ENCODE measurements around the gene CST11.

Gene CST11

DNA sequence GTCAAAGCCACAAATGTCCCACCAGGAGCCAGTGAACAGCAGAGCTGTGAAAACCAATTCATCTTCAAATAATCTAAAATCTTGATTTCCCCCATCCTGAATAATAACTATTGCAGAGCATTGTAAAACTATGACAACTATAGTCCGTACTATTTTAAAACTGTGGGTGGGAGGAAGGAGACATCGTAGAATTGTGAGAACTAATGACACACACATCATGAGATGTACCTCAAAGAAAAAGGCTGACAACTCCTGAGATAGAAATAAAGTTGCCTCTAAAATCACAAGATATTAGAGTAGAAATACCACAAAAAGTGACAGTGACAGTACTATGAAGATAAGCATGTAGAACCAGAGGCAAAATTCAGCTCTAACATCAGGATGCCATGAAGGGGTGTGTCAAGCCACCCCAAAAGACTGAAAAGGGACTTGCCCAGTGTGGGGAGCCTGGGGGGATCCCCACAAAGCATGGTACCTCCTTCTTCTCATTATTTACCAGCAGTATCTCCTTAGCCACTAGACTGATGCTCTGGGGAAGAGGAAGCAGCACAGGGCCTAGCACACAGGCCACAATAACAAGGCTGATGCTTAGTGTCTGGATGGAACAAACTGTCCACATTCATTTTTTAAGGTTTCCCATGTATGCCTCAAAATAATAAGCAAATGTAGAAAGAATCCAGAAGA lies 44.8 kb downstream of the CST11 start:
- TF ChIP-seq, protein P1, sequence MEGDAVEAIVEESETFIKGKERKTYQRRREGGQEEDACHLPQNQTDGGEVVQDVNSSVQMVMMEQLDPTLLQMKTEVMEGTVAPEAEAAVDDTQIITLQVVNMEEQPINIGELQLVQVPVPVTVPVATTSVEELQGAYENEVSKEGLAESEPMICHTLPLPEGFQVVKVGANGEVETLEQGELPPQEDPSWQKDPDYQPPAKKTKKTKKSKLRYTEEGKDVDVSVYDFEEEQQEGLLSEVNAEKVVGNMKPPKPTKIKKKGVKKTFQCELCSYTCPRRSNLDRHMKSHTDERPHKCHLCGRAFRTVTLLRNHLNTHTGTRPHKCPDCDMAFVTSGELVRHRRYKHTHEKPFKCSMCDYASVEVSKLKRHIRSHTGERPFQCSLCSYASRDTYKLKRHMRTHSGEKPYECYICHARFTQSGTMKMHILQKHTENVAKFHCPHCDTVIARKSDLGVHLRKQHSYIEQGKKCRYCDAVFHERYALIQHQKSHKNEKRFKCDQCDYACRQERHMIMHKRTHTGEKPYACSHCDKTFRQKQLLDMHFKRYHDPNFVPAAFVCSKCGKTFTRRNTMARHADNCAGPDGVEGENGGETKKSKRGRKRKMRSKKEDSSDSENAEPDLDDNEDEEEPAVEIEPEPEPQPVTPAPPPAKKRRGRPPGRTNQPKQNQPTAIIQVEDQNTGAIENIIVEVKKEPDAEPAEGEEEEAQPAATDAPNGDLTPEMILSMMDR (IDR thresholded peaks at IDR 0.05; ENCODE audit: insufficient read depth, low read depth, low read length, missing control alignments) = no peak
- no peak for DNase-seq (ENCODE audit: low read depth)
- no peak overlapping the region for H3K4me3 ChIP-seq (ENCODE audit: low read length)

DNA sequence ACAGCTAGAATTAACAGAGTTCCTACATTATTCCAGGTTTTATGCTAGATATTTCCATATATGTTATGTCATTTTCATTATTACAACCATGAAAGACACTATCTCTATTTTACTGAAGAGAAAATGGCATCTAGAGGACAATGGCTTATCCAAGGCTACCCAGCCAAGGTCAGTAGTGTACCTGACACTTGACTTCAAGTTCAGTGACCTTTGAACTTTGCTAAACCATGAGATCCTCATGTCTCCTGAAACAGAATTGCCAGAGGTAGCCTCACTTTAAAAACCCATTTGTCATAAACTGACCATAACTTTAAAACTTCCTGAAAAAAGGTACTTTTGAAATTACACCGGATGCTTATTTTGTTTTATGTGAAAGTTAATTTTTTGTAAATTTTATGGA lies 45.8 kb downstream of the CST11 start:
- DNase-seq (ENCODE audit: low read depth) = no peak
- TF ChIP-seq, protein P1 (IDR thresholded peaks at IDR 0.05; ENCODE audit: insufficient read depth, low read depth, low read length, missing control alignments) = no peak
- H3K4me3 ChIP-seq (ENCODE audit: low read length) = no peak overlapping the region

DNA sequence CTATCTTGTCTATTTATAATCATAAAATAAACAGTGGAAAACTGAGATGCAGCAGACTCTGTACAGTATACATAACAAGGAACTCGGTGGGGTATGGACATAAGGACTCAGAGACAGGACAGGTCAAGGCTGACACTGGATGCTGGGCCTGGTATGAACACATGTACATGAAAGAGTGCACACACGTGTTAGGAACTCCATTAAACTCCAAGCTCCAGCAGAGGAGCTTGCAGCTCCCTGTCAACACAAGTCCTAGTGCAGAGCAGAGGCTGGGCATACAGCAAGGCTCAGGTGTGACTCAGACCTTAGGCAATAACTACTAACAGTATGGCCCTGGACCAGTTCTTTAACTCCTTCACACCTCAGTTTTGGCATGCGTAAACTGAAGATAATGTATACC lies 48.5 kb downstream of the CST11 start:
- no peak overlapping the region for H3K4me3 ChIP-seq (ENCODE audit: low read length)
- TF ChIP-seq, protein P1 (IDR thresholded peaks at IDR 0.05; ENCODE audit: insufficient read depth, low read depth, low read length, missing control alignments) = no peak
- peak; percentile 91 for DNase-seq (ENCODE audit: low read depth)

DNA sequence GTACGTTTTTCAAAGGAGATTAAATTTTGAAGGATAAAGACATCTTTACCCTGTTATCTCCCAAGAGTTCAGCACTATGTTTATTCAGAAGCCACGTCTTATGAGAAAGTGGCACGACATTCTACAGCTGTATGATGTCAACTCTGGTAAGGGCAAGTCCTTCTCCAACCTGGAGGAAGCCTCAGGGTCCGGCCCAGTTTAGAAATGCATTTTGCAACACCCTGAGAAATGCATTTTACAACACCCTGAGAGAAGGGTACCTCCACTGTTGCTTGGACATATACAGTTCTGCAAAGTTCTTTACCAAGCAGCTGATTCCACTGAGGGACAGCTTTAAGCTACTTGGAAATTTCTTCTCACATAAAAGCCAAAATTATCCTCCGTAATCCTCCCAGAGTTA lies 48.9 kb downstream of the CST11 start:
- H3K4me3 ChIP-seq (ENCODE audit: low read length) = no peak overlapping the region
- no peak for DNase-seq (ENCODE audit: low read depth)
- TF ChIP-seq, protein P1 (IDR thresholded peaks at IDR 0.05; ENCODE audit: insufficient read depth, low read depth, low read length, missing control alignments) = no peak

DNA sequence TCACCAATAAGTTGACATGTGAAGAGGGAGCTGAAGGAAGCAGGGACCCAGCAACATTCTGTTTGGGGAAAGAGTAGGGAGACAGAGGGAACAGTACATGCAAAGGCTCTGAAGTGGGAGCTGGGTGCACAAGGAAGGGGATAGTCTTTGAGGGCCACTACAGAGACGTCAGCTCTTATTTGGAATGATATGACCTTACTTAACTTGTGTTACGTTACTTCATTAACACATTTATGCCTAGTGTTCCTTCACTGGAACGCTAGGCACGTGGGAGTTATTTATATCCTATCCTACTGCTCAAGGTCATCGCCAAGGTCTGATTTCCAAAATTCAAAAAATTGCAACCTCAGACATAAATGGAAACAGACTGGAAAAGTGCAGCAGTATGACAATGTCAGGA lies 51.6 kb downstream of the CST11 start:
- DNase-seq (ENCODE audit: low read depth) = no peak
- H3K4me3 ChIP-seq (ENCODE audit: low read length) = no peak overlapping the region
- TF ChIP-seq, protein P1 (IDR thresholded peaks at IDR 0.05; ENCODE audit: insufficient read depth, low read depth, low read length, missing control alignments) = no peak

All from epithelial cell of esophagus (primary cell).